HPDE6-E6E7 (cell line): ENCODE results near the gene KCNQ1.

Experiments used
- DNase-seq: peaks from one replicate; pipeline ENCODE4 v3.0.0; 2011; ENCODE audit warnings: missing footprints; ENCODE audit errors: extremely low spot score

KCNQ1 gene

GRCh38 chr11:2743427-2744110, 298.8 kb downstream of the KCNQ1 start:
- DNase-seq: no peak

DNA sequence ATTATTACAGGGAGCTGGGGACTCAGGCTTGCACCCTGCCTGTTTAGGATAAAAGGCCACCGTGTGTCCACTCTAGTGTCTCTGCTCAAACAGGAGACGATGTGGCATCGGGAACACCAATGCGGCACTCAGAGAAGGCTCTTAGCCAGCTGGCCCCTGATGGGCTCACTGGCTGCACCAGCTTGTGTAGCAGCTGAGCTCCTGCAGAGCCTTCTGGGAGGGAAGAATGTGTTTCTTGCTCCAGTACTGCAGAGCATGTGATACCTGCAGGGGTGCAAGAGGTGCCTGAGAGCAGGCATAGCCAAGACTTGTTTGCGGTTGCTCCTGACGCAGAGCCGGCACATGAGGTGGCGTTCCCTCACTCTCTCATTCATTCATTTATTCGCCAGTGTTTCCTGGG, 299.4 kb downstream of the KCNQ1 start:
- no peak for DNase-seq

DNA sequence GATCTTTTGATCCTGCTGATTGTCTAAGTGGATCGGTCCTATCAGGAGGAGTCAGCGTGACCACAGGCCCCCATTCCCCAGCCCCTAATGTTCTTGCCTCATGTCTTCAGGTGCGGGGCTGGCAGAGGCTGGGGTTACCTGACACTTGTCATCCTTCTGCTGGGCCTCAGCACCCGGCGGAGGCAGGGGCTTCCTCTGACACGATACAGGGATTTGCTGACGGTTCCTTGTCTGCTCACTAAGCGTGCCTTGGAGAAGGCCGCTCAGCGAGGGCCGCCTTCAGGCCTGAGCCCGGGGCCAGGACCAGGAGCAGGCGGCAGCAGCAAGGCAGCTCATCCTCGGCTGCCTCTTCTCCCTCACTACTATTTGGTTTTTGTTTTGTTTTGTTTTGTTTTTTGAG, 300.7 kb downstream of the KCNQ1 start:
- DNase-seq: no peak

- DNase-seq: no peak
Observed at GRCh38 chr11:2746401-2747247, 301.8 kb downstream of the KCNQ1 start.

DNA sequence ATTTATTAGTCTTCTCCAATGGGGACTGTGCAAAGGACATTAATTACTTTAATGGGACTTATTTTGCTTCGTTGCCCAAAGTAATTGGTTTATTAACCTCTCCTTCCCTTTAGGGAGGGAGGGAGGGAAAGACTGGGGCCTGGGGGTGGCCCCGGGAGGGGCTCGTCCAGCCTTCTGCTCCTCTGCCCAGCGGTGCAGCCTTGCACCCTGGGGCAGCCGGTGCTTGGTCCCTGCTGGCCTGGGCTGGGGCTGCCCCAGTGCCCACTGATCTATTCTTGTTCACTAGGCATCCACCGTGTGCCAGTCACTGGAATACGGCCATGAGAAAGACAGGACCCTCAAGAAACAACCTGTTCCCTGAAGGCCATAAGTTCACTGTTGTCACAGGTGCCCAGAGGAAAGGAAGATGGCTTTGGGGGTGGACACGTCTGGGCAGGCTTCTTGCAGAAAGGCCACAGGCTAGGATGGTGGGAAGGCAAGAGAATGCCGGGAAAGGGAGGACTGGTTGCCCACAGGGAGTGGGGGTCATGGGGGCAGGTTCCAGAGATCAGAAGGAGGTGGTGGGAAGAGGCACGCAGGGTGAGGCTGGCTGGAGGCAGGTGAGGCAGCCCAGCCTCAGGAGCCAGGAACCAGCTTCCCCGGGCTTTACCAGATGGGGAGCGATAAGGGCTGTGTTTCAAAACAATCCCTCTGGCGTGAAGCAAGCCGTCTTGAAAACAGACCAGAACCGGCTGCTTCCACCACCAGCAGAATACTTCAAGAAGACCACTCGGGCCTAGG, 302.6 kb downstream of the KCNQ1 start:
- DNase-seq: no peak

DNA sequence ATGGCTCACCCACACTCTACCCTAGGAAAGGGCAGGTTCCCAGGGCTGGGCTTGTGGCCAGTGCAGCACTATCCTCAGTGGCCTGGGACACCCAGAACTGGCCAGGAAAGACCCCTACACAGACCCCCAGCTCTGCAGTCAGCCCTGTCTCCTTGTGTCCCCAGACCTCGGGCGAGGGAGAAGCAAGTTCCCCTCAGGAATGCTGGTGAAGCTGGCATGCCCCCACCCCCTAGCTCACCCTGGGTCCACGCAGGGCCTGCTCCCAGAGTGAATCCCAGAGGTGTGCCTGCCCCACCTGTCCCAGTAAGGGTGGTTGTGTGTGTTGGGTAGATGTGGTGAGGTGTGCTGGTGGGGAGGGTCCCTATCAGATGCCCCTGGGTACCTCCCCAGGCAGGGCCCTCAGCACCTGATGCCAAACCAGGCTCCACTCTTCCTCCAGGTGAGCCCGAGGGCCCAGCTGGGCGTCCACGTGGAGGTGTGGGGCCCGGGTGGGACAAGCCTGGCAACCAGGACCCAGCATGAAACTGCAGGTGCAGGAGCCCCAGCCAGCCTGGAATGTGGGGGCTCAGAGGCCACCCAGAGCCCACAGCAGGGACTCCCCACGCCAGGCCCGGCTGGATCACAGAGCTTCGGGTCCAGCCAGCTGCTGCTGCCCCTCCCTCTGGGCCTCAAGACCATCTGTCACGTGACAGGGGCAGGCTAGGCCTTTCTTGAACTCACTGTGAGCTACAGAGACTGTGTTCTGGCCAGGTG, 303.4 kb downstream of the KCNQ1 start:
- DNase-seq: no peak

DNA sequence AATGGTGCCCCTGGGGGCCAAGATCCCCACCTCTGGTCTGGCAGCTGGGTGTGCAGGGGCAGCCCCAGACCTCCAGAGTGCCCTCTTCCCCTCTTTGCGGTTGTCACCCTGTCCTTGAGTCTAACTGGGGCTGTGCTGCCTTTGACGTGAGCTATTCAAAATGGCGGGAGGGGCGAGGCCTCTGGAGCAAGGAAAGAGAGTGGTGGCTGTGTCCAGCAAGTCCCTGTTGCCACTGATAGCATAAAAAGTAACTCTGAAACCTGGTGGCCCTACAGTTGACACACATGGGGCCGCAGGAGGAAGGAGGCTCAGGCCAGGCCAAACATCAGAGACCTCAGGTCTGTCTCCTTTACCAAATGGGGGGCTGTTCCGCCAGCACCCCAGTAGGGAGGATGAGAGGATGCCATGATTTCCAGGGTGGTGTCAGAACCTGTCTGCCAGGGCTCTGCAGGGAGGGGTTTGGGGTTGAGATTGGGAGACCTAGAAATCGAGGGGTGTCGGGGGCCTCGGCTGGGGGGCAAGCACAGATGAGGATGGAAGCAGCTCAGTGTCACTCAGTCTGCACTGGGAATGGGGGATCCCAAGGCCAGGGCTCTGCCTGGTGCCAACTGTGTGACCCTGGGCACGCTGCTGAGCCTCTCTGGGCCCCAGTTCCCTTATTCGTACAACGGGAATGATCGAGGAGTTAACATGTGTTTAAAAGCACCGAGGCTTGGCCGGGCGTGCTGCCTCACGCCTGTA, 304.2 kb downstream of the KCNQ1 start:
- DNase-seq: no peak

DNA sequence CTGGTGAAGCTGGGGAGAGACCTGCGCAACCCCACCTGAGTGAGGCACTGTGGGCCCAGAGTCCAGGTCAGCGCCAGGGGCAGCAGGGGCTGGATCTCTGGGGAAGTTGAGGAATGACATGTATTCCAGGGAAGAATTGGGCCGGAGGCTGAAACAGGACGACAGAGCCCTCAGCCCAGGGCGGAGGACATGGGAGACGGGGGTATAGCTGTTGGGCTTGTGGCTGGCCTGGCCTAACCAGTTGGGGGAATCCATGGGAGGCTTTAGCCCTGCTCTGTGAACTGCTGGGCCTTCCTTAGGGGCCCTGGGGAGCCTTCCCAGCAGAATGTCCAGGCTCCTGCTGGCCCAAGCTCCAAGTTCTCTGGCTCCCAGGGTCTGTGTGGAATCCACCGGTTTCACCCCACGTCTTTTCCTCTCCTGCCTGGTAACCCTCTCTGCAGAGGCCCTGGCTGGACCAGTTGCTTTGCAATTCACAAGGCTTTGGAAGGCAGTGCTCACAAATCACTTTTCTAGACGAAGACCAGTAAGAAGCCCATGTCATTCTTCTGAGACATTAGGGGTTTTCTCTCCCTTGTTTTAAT, 305.4 kb downstream of the KCNQ1 start:
- DNase-seq: no peak

- DNase-seq: no peak
Observed at GRCh38 chr11:2750682-2751522, 306.1 kb downstream of the KCNQ1 start.

GRCh38 chr11:2751523-2752203, 306.9 kb downstream of the KCNQ1 start:
- DNase-seq: no peak

GRCh38 chr11:2752204-2752770, 307.5 kb downstream of the KCNQ1 start:
- DNase-seq: no peak

GRCh38 chr11:2752923-2753322, 308.1 kb downstream of the KCNQ1 start:
- DNase-seq: no peak

DNA sequence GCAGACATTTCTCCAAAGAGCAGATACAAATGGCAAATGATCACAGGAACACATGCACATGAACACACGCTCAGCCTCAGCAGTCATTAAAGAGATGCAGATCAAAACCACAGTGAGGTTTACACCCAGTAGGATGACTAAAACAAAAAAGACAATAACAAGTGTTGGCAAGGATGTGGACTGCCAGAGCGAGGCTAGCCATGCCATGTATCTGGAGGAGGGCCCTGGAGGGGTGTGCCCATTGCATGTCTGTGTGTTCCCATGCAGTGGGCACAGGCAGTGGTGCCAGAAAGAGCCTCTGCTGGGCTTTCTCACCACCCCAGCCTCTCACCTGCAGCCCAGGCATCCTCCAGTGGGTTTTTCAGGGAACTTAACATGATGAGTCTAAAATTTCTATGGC, 309.2 kb downstream of the KCNQ1 start:
- no peak for DNase-seq

GRCh38 chr11:2755071-2755470, 310.3 kb downstream of the KCNQ1 start:
- DNase-seq: no peak

- no peak for DNase-seq
Observed at GRCh38 chr11:2758751-2759150, 313.9 kb downstream of the KCNQ1 start.

GRCh38 chr11:2759228-2760195, 314.7 kb downstream of the KCNQ1 start:
- no peak for DNase-seq

DNA sequence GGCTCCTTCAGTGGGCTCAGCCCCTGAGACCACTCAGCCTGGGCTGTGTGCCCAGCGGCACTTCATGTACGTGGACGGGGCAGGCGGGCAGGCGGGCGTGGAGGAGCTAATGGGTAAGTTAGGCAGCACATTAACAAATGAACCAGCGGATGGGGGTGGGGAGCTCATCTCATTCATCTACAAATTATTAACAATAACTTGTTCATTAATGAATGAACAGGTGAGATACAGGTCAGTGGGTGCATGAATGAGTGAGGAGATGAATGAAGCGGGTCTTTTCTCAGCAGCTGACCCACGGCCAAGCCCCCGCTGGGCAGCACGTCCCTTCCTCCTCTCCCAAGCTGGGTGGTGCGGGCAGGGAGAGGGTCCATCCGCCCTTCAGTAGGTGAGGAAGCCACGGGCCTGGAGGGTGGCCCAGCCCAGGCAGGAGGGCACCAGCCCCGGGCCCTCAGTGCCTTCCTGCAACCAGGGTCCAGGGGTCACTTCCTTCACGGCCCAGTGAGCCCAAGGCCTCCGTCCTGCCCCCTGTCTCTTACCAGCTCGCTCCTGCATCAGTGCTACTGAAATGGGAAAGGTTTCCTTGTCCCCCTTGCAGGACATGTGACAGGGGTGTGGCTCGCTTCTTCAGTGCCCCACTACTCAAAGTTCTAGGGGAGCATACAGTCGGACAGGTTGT, 315.5 kb downstream of the KCNQ1 start:
- DNase-seq: no peak
